ENCODE measurements around the gene NLK. TPM values are rescaled to one million over a fixed set of nuclear protein-coding genes. Genes with fewer than 3 reads are reported as not detected.

The NLK gene
- total and polyA plus RNA-seq, 2 donors (not counting 1 experiment from before 2014, with no cell fraction given), result 12.7 to 24.8 TPM

- no peaks in the 10 kb centered on the region for H3K9me3 Mint-ChIP-seq (ENCODE audit: insufficient read depth)
- DNase-seq, result peak; percentile 14
- H3K36me3 ChIP-seq (replicated peaks in 1 of 2; ENCODE audit: control extremely low read depth in 1 of 2, control insufficient read depth in 1 of 2, extremely low read depth in 1 of 2, insufficient read depth in 2 of 2, low read length in 1 of 2), result peaks cover 14 to 19% of the 10 kb centered on the region in 2 experiments
- TF ChIP-seq CTCF (IDR thresholded peaks at IDR 0.05) (no peak), EZH2 (IDR thresholded peaks at IDR 0.05; ENCODE audit: borderline replicate concordance, insufficient read depth, low read depth, low read length, poor library complexity, severe bottlenecking) (no peak)
- H3K4me1 ChIP-seq (ENCODE audit: control insufficient read depth in 2 of 2, insufficient read depth in 2 of 2, low read length in 2 of 2), result peaks cover 4% of the 10 kb centered on the region in 2 donors
- no peaks in the 10 kb centered on the region for H3K9me3 ChIP-seq (ENCODE audit: control extremely low read depth in 1 of 3, control insufficient read depth in 2 of 3, insufficient read depth in 1 of 3, low read length in 2 of 3)
- no peaks in the 10 kb centered on the region for H4K20me1 ChIP-seq (ENCODE audit: control insufficient read depth, insufficient read depth, low read length, poor library complexity, severe bottlenecking)
- no peaks in the 10 kb centered on the region for H3K27me3 Mint-ChIP-seq
- no peak for ATAC-seq (ENCODE audit: low read depth)
- H3K27ac ChIP-seq (ENCODE audit: low read length in 2 of 2), result no peak overlapping the region
- no peak overlapping the region for H3K4me3 ChIP-seq (ENCODE audit: control extremely low read depth in 1 of 5, extremely low read depth in 1 of 5, insufficient read depth in 1 of 5, low read depth in 2 of 5, low read length in 4 of 5)
- H3K79me2 ChIP-seq (ENCODE audit: control insufficient read depth, insufficient read depth, low read length), result no peaks in the 10 kb centered on the region
- POLR2A ChIA-PET, result no interaction called here
- no peak overlapping the region for H2AFZ ChIP-seq (ENCODE audit: insufficient read depth, low read depth, low read length, poor library complexity, severe bottlenecking)
- H3K4me2 ChIP-seq (replicated peaks; ENCODE audit: low read depth, low read length, poor library complexity, severe bottlenecking), result no peak overlapping the region
- H3K27me3 ChIP-seq (replicated peaks in 1 of 4; ENCODE audit: control extremely low read depth in 1 of 4, control insufficient read depth in 3 of 4, insufficient read depth in 4 of 4, low read length in 3 of 4), result no peaks in the 10 kb centered on the region
- CTCF ChIA-PET, result no interaction called here
- intact Hi-C loops (cut with micrococcal nuclease), result no loop called here
- H3K9ac ChIP-seq (ENCODE audit: low read length), result no peak overlapping the region
- peaks cover 10% of the 10 kb centered on the region for H3K4me1 Mint-ChIP-seq
- no peak overlapping the region for H3K27ac Mint-ChIP-seq
- H3K4me3 Mint-ChIP-seq, result no peak overlapping the region
- 28% methylated on average over 2 of the region's 3 CpGs for WGBS (ENCODE audit: insufficient coverage)
Measured at GRCh38 chr17:28193241-28193640, 150.8 kb downstream of the NLK start.

- no peak overlapping the region for H3K9ac ChIP-seq (ENCODE audit: low read length)
- H3K27me3 Mint-ChIP-seq, result no peaks in the 10 kb centered on the region
- DNase-seq, result no peak
- no peaks in the 10 kb centered on the region for H3K27me3 ChIP-seq (replicated peaks in 1 of 4; ENCODE audit: control extremely low read depth in 1 of 4, control insufficient read depth in 3 of 4, insufficient read depth in 4 of 4, low read length in 3 of 4)
- CTCF ChIA-PET, result no interaction called here
- H3K4me3 ChIP-seq (ENCODE audit: control extremely low read depth in 1 of 5, extremely low read depth in 1 of 5, insufficient read depth in 1 of 5, low read depth in 2 of 5, low read length in 4 of 5), result no peak overlapping the region
- H3K4me1 ChIP-seq (ENCODE audit: control insufficient read depth in 2 of 2, insufficient read depth in 2 of 2, low read length in 2 of 2), result peaks cover 4% of the 10 kb centered on the region in 2 donors
- no peak overlapping the region for H3K4me3 Mint-ChIP-seq
- H4K20me1 ChIP-seq (ENCODE audit: control insufficient read depth, insufficient read depth, low read length, poor library complexity, severe bottlenecking), result no peaks in the 10 kb centered on the region
- H3K36me3 ChIP-seq (replicated peaks in 1 of 2; ENCODE audit: control extremely low read depth in 1 of 2, control insufficient read depth in 1 of 2, extremely low read depth in 1 of 2, insufficient read depth in 2 of 2, low read length in 1 of 2), result peaks cover 10 to 19% of the 10 kb centered on the region in 2 experiments
- no peak overlapping the region for H3K4me2 ChIP-seq (replicated peaks; ENCODE audit: low read depth, low read length, poor library complexity, severe bottlenecking)
- no peaks in the 10 kb centered on the region for H3K79me2 ChIP-seq (ENCODE audit: control insufficient read depth, insufficient read depth, low read length)
- no peak overlapping the region for H3K27ac ChIP-seq (ENCODE audit: low read length in 2 of 2)
- intact Hi-C loops (cut with micrococcal nuclease), result no loop called here
- no peaks in the 10 kb centered on the region for H3K9me3 ChIP-seq (ENCODE audit: control extremely low read depth in 1 of 3, control insufficient read depth in 2 of 3, insufficient read depth in 1 of 3, low read length in 2 of 3)
- H3K9me3 Mint-ChIP-seq (ENCODE audit: insufficient read depth), result no peaks in the 10 kb centered on the region
- no peak for ATAC-seq (ENCODE audit: low read depth)
- POLR2A ChIA-PET, result no interaction called here
- no peak overlapping the region for H2AFZ ChIP-seq (ENCODE audit: insufficient read depth, low read depth, low read length, poor library complexity, severe bottlenecking)
- TF ChIP-seq CTCF (IDR thresholded peaks at IDR 0.05) (no peak), EZH2 (IDR thresholded peaks at IDR 0.05; ENCODE audit: borderline replicate concordance, insufficient read depth, low read depth, low read length, poor library complexity, severe bottlenecking) (no peak)
- peaks cover 10% of the 10 kb centered on the region for H3K4me1 Mint-ChIP-seq
- no peak overlapping the region for H3K27ac Mint-ChIP-seq
Measured at GRCh38 chr17:28194382-28194781, 151.9 kb downstream of the NLK start.

All from B cell (primary cell).